Measurements from ENCODE around the gene CDH1.
A peak's percentile ranks its signal among the peaks of the same experiment; 100 is the strongest.

CDH1 gene

GRCh38 chr16:68843482-68844210 is 106.6 kb downstream of the CDH1 start, which contains the start of gene TANGO6:
TSS of gene TANGO6 (plus strand) at chr16:68843531. CDS start at chr16:68843618, 87 bp downstream.
- Histone ChIP-seq H3K36me3 (ENCODE audit: insufficient read depth, low read depth, low read length) (no peaks in the 10 kb centered on the region), H3K27me3 (ENCODE audit: insufficient read depth, low read length) (no peaks in the 10 kb centered on the region)

GRCh38 chr16:68844211-68844564 is 107.1 kb downstream of the CDH1 start:
- H3K9ac ChIP-seq (ENCODE audit: low read depth, low read length): peak overlapping the region; percentile 87; the same call in 1 of the 2 replicates
- H3K36me3 ChIP-seq (ENCODE audit: insufficient read depth, low read depth, low read length): no peaks in the 10 kb centered on the region
- H3K4me1 ChIP-seq (ENCODE audit: insufficient read depth, low read length): no peaks in the 10 kb centered on the region
- no peaks in the 10 kb centered on the region for H3K27me3 ChIP-seq (ENCODE audit: insufficient read depth, low read length)
- no peaks in the 10 kb centered on the region for H3K9me3 ChIP-seq (ENCODE audit: insufficient read depth, low read depth, low read length)
- H3K27ac ChIP-seq (ENCODE audit: low read length): peak overlapping the region; percentile 50
- peak overlapping the region; percentile 86 for H3K4me3 ChIP-seq (ENCODE audit: low read length)

More at GRCh38 chr16:68843482-68844210, 106.6 kb downstream of the CDH1 start, which contains the start of gene TANGO6:
- H3K4me3 ChIP-seq (ENCODE audit: low read length): peak within 1 kb of the TSS; percentile 86
- no peaks in the 10 kb centered on the region for H3K9me3 ChIP-seq (ENCODE audit: insufficient read depth, low read depth, low read length)
- H3K27ac ChIP-seq (ENCODE audit: low read length): peak within 1 kb of the TSS; percentile 50
- no peaks in the 10 kb centered on the region for H3K4me1 ChIP-seq (ENCODE audit: insufficient read depth, low read length)
- peak within 1 kb of the TSS; percentile 87 for H3K9ac ChIP-seq (ENCODE audit: low read depth, low read length)

GRCh38 chr16:68848786-68849185 is 111.7 kb downstream of the CDH1 start:
- Histone ChIP-seq H3K9me3 (ENCODE audit: insufficient read depth, low read depth, low read length) (no peaks in the 10 kb centered on the region), H3K4me3 (ENCODE audit: low read length) (no peak overlapping the region), H3K27ac (ENCODE audit: low read length) (no peak overlapping the region), H3K4me1 (ENCODE audit: insufficient read depth, low read length) (no peaks in the 10 kb centered on the region), H3K27me3 (ENCODE audit: insufficient read depth, low read length) (no peaks in the 10 kb centered on the region), H3K9ac (ENCODE audit: low read depth, low read length) (no peak overlapping the region), H3K36me3 (ENCODE audit: insufficient read depth, low read depth, low read length) (no peaks in the 10 kb centered on the region)

DNA sequence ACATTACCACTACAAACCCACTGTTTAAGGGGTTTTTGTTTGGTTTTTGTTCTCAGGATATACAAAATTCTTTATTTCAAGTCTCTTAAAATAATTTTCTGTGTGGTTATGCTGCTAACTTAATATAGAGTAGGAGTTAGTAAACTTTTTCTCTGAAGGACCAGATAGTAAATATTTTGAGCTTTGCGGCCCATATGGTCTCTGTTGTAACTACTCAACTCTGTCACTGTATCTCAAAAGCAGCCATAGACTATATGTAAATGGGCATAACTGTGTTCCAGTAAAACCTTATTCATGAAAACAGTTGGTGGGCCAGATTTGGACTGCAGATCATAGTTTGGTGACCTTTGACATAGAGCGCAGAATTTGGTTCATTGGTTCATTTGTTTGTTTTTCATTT is 113.4 kb downstream of the CDH1 start:
- Histone ChIP-seq H3K27me3 (ENCODE audit: insufficient read depth, low read length) (no peaks in the 10 kb centered on the region), H3K4me1 (ENCODE audit: insufficient read depth, low read length) (no peaks in the 10 kb centered on the region), H3K36me3 (ENCODE audit: insufficient read depth, low read depth, low read length) (no peaks in the 10 kb centered on the region), H3K9me3 (ENCODE audit: insufficient read depth, low read depth, low read length) (no peaks in the 10 kb centered on the region), H3K27ac (ENCODE audit: low read length) (no peak overlapping the region), H3K9ac (ENCODE audit: low read depth, low read length) (no peak overlapping the region), H3K4me3 (ENCODE audit: low read length) (no peak overlapping the region)

- Histone ChIP-seq H3K27me3 (ENCODE audit: insufficient read depth, low read length) (no peaks in the 10 kb centered on the region), H3K9me3 (ENCODE audit: insufficient read depth, low read depth, low read length) (no peaks in the 10 kb centered on the region), H3K4me3 (ENCODE audit: low read length) (no peak overlapping the region), H3K27ac (ENCODE audit: low read length) (no peak overlapping the region), H3K4me1 (ENCODE audit: insufficient read depth, low read length) (no peaks in the 10 kb centered on the region), H3K36me3 (ENCODE audit: insufficient read depth, low read depth, low read length) (no peaks in the 10 kb centered on the region), H3K9ac (ENCODE audit: low read depth, low read length) (no peak overlapping the region)
Measured at GRCh38 chr16:68851601-68852000, 114.5 kb downstream of the CDH1 start.

- Histone ChIP-seq H3K4me1 (ENCODE audit: insufficient read depth, low read length) (no peaks in the 10 kb centered on the region), H3K27ac (ENCODE audit: low read length) (no peak overlapping the region), H3K36me3 (ENCODE audit: insufficient read depth, low read depth, low read length) (0 out of 2 replicates have a peak, but pooled peaks cover 4% of the 10 kb centered on the region), H3K9me3 (ENCODE audit: insufficient read depth, low read depth, low read length) (peaks cover 4% of the 10 kb centered on the region; the same call in 1 of the 2 replicates), H3K9ac (ENCODE audit: low read depth, low read length) (no peak overlapping the region), H3K27me3 (ENCODE audit: insufficient read depth, low read length) (no peaks in the 10 kb centered on the region), H3K4me3 (ENCODE audit: low read length) (no peak overlapping the region)
Measured at GRCh38 chr16:68857479-68857878, 120.4 kb downstream of the CDH1 start.

- H3K27me3 ChIP-seq (ENCODE audit: insufficient read depth, low read length): no peaks in the 10 kb centered on the region
- H3K4me3 ChIP-seq (ENCODE audit: low read length): no peak overlapping the region
- peaks cover 10% of the 10 kb centered on the region for H3K36me3 ChIP-seq (ENCODE audit: insufficient read depth, low read depth, low read length)
- H3K9me3 ChIP-seq (ENCODE audit: insufficient read depth, low read depth, low read length): peaks cover 4% of the 10 kb centered on the region; the same call in 1 of the 2 replicates
- H3K4me1 ChIP-seq (ENCODE audit: insufficient read depth, low read length): no peaks in the 10 kb centered on the region
- no peak overlapping the region for H3K27ac ChIP-seq (ENCODE audit: low read length)
- no peak overlapping the region for H3K9ac ChIP-seq (ENCODE audit: low read depth, low read length)
Measured at GRCh38 chr16:68859828-68860227, 122.7 kb downstream of the CDH1 start.

DNA sequence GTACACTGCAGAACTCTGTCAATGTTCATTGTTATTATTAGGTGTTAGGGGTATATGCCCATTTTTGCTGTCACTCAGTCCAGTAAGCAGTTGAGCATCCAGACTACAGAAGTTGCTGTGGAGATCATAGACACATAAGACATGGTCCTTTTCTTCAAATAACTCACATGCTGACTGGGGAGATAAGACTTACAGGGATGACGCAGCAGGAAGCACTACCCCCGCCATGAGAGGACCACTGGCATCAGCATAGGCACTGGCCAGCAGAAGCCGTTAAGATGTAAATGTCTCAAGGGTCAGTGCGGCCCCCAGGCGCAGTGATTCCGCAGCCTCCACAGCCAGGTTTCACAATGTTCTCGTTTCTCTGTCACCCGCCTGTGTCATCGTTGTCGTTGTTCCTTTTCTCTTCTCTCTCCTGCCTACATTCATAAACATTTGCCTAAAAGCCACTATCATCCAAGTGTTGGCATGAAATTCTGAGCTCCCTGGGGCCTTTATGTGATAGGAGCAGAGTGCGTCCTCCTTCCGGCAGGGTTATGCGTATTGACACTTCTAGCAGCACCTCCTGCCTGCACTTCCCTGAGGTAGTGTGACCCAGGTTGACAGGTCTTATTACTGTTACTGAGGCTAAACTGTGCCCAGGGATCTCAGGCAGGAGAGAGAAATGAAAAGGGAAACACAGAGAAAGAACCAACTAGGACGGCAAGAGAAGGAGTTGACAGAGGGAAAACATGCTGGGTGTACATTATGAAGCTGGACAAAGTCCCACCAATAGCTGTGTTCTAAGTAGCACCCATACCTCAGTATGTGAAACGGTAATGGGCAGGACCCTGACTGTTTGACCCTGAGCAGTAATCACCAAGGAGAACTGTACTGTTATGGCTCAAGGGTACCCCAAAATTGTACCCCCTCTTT is 124.1 kb downstream of the CDH1 start:
- Histone ChIP-seq H3K27ac (ENCODE audit: low read length) (no peak overlapping the region), H3K4me3 (ENCODE audit: low read length) (no peak overlapping the region), H3K9ac (ENCODE audit: low read depth, low read length) (no peak overlapping the region), H3K27me3 (ENCODE audit: insufficient read depth, low read length) (no peaks in the 10 kb centered on the region), H3K4me1 (ENCODE audit: insufficient read depth, low read length) (no peaks in the 10 kb centered on the region), H3K9me3 (ENCODE audit: insufficient read depth, low read depth, low read length) (peaks cover 4% of the 10 kb centered on the region; the same call in 1 of the 2 replicates), H3K36me3 (ENCODE audit: insufficient read depth, low read depth, low read length) (peaks cover 10% of the 10 kb centered on the region)

DNA sequence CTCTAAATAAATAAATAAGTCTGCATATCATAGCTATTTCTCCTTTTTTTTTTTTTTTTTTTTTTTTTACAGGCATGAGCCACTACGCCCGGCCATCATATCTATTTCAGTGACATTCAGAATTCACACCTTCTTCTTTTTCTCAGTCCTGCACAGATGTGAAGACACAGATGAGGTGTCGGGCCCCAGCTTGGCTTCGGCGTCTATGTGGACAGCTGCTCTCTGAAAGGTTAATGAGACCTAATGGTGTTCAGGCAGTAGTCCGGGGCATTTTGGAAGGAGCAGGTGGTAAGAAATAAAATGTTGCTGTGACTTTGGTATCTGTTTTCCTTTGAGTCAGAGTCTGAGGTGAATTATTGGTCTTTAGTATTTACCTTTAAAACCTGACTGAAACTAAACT is 129.8 kb downstream of the CDH1 start:
- Histone ChIP-seq H3K27ac (ENCODE audit: low read length) (no peak overlapping the region), H3K9me3 (ENCODE audit: insufficient read depth, low read depth, low read length) (no peaks in the 10 kb centered on the region), H3K36me3 (ENCODE audit: insufficient read depth, low read depth, low read length) (peaks cover 6% of the 10 kb centered on the region), H3K27me3 (ENCODE audit: insufficient read depth, low read length) (no peaks in the 10 kb centered on the region), H3K4me3 (ENCODE audit: low read length) (no peak overlapping the region), H3K4me1 (ENCODE audit: insufficient read depth, low read length) (peaks cover 13% of the 10 kb centered on the region), H3K9ac (ENCODE audit: low read depth, low read length) (no peak overlapping the region)

DNA sequence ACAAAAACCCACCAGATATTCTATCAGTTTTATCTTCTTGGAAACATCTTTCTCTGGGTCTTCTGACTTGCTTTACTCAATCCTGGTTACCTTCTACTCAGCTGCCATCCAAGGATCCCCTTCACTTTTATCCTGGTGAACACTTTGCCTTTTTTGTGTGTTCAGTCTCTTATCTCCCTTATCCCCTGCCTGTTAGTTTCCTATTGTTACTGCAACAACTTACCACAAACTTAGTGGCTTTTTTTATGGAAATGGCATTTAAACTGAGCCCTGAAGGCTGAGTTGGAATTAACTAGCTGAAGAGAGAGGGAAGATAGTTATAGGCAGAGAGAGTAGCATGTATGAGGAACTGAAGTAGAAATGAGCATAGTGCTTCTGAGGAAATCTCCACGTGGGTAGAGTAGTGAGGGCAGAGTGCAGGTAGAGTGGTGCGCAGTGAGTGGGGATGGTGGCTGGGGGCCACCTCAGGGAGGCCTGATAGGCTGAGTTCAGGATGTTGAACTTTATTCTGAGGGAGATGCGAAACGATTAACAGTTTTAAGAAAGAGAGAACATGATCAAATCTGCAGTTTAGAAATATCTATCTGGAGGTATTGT is 132.5 kb downstream of the CDH1 start:
- H3K27ac ChIP-seq (ENCODE audit: low read length): no peak overlapping the region

DNA sequence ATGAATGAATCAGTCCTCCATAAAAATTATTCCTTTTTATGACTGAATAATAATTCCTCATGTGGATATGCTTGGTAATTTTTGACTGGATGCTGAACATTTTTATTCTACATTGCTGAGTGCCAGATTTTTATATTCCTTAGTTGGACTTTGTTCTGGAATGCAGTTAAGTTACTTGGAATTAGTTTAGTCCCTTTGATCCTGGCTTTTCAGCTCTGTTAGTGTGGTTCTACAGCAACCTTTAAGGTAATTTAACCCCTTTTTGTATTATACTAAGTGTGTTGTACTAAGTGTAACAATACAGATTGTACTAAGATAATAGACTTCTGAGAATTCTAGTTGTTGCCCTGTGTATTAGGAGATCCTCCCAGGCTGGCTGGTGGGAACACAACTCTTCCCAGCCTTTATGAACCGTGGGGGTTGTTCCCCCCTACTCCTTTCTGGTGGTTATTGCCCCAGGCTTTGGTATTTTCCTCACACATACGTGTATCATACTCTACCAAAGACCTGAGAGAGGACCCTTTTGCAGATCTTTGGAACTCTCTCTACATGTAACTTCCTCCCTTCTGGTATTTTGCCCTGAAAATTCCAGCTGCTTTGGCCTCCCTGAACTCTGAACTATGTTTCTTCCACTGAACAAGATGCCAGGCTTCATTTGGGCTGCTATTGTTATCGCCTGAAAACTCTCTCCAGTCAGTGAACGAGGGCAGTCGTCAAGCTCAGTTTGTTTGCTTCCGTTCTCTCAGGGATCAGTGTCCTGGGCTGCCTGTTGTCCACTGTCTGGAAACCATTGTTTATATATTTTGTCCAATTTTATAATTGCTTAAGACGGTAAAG is 136.8 kb downstream of the CDH1 start:
- Histone ChIP-seq H3K4me1 (ENCODE audit: insufficient read depth, low read length) (peaks cover 12% of the 10 kb centered on the region), H3K9ac (ENCODE audit: low read depth, low read length) (no peak overlapping the region), H3K36me3 (ENCODE audit: insufficient read depth, low read depth, low read length) (peaks cover 21% of the 10 kb centered on the region; the same call in 1 of the 2 replicates)

More for the DNA sequence above, 132.5 kb downstream of the CDH1 start:
- no peaks in the 10 kb centered on the region for H3K27me3 ChIP-seq (ENCODE audit: insufficient read depth, low read length)
- no peaks in the 10 kb centered on the region for H3K9me3 ChIP-seq (ENCODE audit: insufficient read depth, low read depth, low read length)
- H3K36me3 ChIP-seq (ENCODE audit: insufficient read depth, low read depth, low read length): no peaks in the 10 kb centered on the region
- H3K4me1 ChIP-seq (ENCODE audit: insufficient read depth, low read length): peaks cover 13% of the 10 kb centered on the region
- H3K9ac ChIP-seq (ENCODE audit: low read depth, low read length): peak overlapping the region; percentile 39; the same call in 1 of the 2 replicates
- H3K4me3 ChIP-seq (ENCODE audit: low read length): no peak overlapping the region

More for the DNA sequence above, 136.8 kb downstream of the CDH1 start:
- no peaks in the 10 kb centered on the region for H3K9me3 ChIP-seq (ENCODE audit: insufficient read depth, low read depth, low read length)
- H3K27me3 ChIP-seq (ENCODE audit: insufficient read depth, low read length): no peaks in the 10 kb centered on the region
- no peak overlapping the region for H3K27ac ChIP-seq (ENCODE audit: low read length)
- H3K4me3 ChIP-seq (ENCODE audit: low read length): no peak overlapping the region
